Measurements from ENCODE around the gene AUNIP. TPM values are rescaled to one million over a fixed set of nuclear protein-coding genes. Genes with fewer than 3 reads are reported as not detected.

Gene AUNIP
- total RNA-seq, 2 donors from 2014 or later, result 0.32 to 4.3 TPM

DNA sequence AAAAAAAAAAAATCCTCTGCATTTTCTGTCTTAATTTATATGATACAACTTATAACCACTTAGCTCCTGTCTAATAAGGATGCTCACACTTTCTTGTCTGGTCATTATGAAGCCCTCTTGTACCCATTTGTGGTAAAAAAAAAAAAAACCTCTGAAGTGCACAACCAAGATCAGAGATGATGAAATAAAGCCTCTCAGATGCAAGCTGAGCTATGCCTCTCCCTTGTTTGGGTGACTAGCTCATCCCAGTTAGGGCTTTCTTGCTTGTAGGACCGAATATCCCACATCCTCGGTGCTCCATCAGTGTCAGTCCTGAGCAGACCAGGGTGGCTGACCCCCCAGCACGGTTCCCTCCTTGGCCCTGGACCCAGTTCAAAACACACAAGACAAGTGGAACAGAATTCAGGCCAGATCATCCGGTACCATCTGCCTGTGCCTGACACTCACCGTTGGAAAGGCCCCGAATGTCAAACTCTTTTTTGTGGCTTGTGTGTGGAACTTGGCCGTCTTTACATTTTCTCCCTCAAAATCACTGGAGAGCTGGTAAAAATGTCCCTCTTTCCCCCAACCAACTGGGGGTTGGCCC is 65.6 kb downstream of the AUNIP start:
- WGBS, result 52% methylated on average over 7 of the region's 7 CpGs
- no peak for DNase-seq (ENCODE audit: low spot score)
- no peak overlapping the region for H3K4me3 ChIP-seq
- intact Hi-C loops (cut with DNase I), result loop anchor here (10.0 kb wide), 1 partner anchor 99 kb away; no protein-coding TSS in a partner anchor
- no peaks in the 10 kb centered on the region for H3K9me3 ChIP-seq
- peaks cover 11% of the 10 kb centered on the region for H3K4me1 ChIP-seq (replicated peaks)
- H3K36me3 ChIP-seq, result no peaks in the 10 kb centered on the region
- no peak overlapping the region for H3K27ac ChIP-seq
- no peaks in the 10 kb centered on the region for H3K27me3 ChIP-seq (replicated peaks; ENCODE audit: insufficient read depth)
- TF ChIP-seq POLR2AphosphoS5 (IDR thresholded peaks at IDR 0.05) (no peak), POLR2A (IDR thresholded peaks at IDR 0.05) (no peak), CTCF (IDR thresholded peaks at IDR 0.05) (no peak)

DNA sequence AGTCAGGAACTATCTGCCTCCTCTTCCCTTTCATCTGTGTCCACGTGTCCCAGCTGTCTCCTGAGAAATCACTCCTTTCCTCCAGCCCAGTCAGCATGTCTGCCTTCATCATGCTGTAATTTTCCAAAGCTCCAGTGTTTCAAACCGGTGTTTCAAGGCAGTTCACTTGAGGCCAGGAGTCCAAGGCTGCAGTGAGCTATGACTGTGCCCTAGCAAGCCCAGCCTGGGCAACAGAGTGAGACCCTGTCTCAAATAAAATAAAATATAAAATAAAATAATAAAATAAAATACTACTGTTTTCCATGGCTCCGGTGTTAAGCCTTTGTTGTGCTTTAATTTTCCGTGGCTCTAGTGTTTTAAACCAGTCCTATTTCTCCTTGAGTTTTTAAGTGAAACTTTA is 67.1 kb downstream of the AUNIP start:
- no peak overlapping the region for H3K4me3 ChIP-seq
- no peak for DNase-seq (ENCODE audit: low spot score)
- no peak overlapping the region for H3K27ac ChIP-seq
- peaks cover 11% of the 10 kb centered on the region for H3K4me1 ChIP-seq (replicated peaks)
- H3K36me3 ChIP-seq, result no peaks in the 10 kb centered on the region
- H3K27me3 ChIP-seq (replicated peaks; ENCODE audit: insufficient read depth), result no peaks in the 10 kb centered on the region
- H3K9me3 ChIP-seq, result no peaks in the 10 kb centered on the region
- intact Hi-C loops (cut with DNase I), result loop anchor here (10.0 kb wide), 1 partner anchor 97 kb away; no protein-coding TSS in a partner anchor
- TF ChIP-seq POLR2AphosphoS5 (IDR thresholded peaks at IDR 0.05) (no peak), POLR2A (IDR thresholded peaks at IDR 0.05) (no peak), CTCF (IDR thresholded peaks at IDR 0.05) (no peak)
- 69% methylated on average over 4 of the region's 4 CpGs for WGBS

DNA sequence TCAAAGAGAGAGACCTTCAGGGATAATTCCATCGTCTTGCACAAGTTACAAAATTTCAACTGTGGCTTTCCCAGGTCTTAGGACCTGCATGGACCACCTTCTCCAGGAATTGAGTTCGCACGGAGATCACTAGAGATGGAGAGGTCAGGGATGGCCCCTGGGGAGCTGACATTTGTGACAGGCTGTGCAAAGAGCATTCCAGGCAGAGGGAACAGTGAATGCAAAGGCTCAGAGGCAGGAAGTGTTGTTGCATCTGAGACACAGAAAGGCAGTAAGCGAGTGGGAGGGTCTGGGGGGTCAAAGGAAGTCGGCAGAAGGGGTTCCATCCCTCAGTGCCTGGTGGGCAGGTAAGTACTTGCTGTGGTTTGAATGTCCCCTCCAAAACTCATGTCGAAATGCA is 68.8 kb downstream of the AUNIP start:
- no peaks in the 10 kb centered on the region for H3K36me3 ChIP-seq
- no peak for TF ChIP-seq POLR2A (IDR thresholded peaks at IDR 0.05)
- TF ChIP-seq CTCF (IDR thresholded peaks at IDR 0.05), result no peak
- no peak for TF ChIP-seq POLR2AphosphoS5 (IDR thresholded peaks at IDR 0.05)
- WGBS, result 89% methylated on average over 6 of the region's 6 CpGs
- no peak overlapping the region for H3K4me3 ChIP-seq
- intact Hi-C loops (cut with DNase I), result loop anchor here (10.0 kb wide), 1 partner anchor 96 kb away; no protein-coding TSS in a partner anchor
- no peaks in the 10 kb centered on the region for H3K9me3 ChIP-seq
- H3K27me3 ChIP-seq (replicated peaks; ENCODE audit: insufficient read depth), result no peaks in the 10 kb centered on the region
- no peak overlapping the region for H3K27ac ChIP-seq
- no peak for DNase-seq (ENCODE audit: low spot score)
- no peaks in the 10 kb centered on the region for H3K4me1 ChIP-seq (replicated peaks)

GRCh38 chr1:25787760-25788166 is 71.5 kb downstream of the AUNIP start:
- 75% methylated on average over 5 of the region's 5 CpGs for WGBS
- Histone ChIP-seq H3K4me3 (no peak overlapping the region), H3K9me3 (no peaks in the 10 kb centered on the region), H3K27me3 (replicated peaks; ENCODE audit: insufficient read depth) (no peaks in the 10 kb centered on the region), H3K27ac (no peak overlapping the region), H3K36me3 (no peaks in the 10 kb centered on the region), H3K4me1 (replicated peaks) (no peaks in the 10 kb centered on the region)
- no peak for DNase-seq (ENCODE audit: low spot score)
- intact Hi-C loops (cut with DNase I), result no loop called here
- TF ChIP-seq CTCF (IDR thresholded peaks at IDR 0.05) (no peak), POLR2AphosphoS5 (IDR thresholded peaks at IDR 0.05) (no peak)

Data from prostate gland (tissue), 2 donors.